ENCODE data around the gene NCKAP5. TPM values are rescaled to one million over a fixed set of nuclear protein-coding genes. Genes with fewer than 3 reads are reported as not detected.

NCKAP5 gene
- total and polyA plus RNA-seq, 2 of the 8 experiments (the other 6 are each of a cell fraction or from before 2014, with no cell fraction given): 0.27 to 0.86 TPM

- DNase-seq (ENCODE audit: low read depth in 1 of 2, low spot score in 2 of 2) (no peak), FAIRE-seq (no peak)
- Histone ChIP-seq H3K14ac (ENCODE audit: insufficient read length) (no peak overlapping the region), H3K9me3 (ENCODE audit: insufficient read depth in 2 of 2, low read depth in 1 of 2, low read length in 1 of 2) (no peaks in the 10 kb centered on the region), H3K79me1 (ENCODE audit: low read depth, low read length) (no peaks in the 10 kb centered on the region), H4K5ac (ENCODE audit: insufficient read length, low read depth, low read length) (no peak overlapping the region), H3K56ac (replicated peaks; ENCODE audit: insufficient read length, low read depth, low read length) (no peak overlapping the region), H3K36me3 (ENCODE audit: control insufficient read depth in 2 of 4, insufficient read depth in 4 of 4, low read length in 3 of 4) (no peaks in the 10 kb centered on the region), H4K8ac (ENCODE audit: extremely low read depth, insufficient read depth, low read length) (no peak overlapping the region), H2BK120ac (replicated peaks; ENCODE audit: low read depth, low read length) (no peak overlapping the region), H3K18ac (ENCODE audit: extremely low read depth, low read length) (no peak overlapping the region), H3K4me2 (ENCODE audit: insufficient read depth in 1 of 2, low read depth in 2 of 2, low read length in 2 of 2) (no peak overlapping the region), H3K4me3 (ENCODE audit: extremely low read depth in 1 of 4, insufficient read depth in 2 of 4, low read depth in 3 of 4, low read length in 4 of 4) (no peak overlapping the region), H2BK15ac (ENCODE audit: low read length) (no peak overlapping the region), H2AFZ (ENCODE audit: low read length) (no peak overlapping the region), H3K4me1 (replicated peaks in 1 of 4; ENCODE audit: control insufficient read depth in 3 of 4, insufficient read depth in 4 of 4, low read length in 3 of 4) (no peaks in the 10 kb centered on the region), H3K4ac (replicated peaks; ENCODE audit: insufficient read length, low read depth, low read length) (no peak overlapping the region), H3K27ac (ENCODE audit: low read depth, low read length) (no peak overlapping the region), H3K27me3 (replicated peaks in 1 of 4; ENCODE audit: control insufficient read depth in 3 of 4, extremely low read depth in 1 of 4, insufficient read depth in 3 of 4, low read length in 3 of 4) (peaks cover 0 to 6% (median 0%) of the 10 kb centered on the region in 4 experiments; a peak in 2 of 7 replicates), H4K91ac (replicated peaks; ENCODE audit: insufficient read length, low read length) (no peak overlapping the region), H2AK5ac (ENCODE audit: low read depth, low read length) (no peak overlapping the region), H2BK12ac (ENCODE audit: low read depth, low read length) (no peak overlapping the region), H3K23ac (ENCODE audit: insufficient read length) (no peak overlapping the region), H3K9ac (replicated peaks in 1 of 4; ENCODE audit: extremely low read depth in 1 of 4, low read depth in 3 of 4, low read length in 3 of 4) (no peak overlapping the region), H3K23me2 (ENCODE audit: low read depth, low read length) (peaks cover 10% of the 10 kb centered on the region; the same call in 1 of the 2 replicates), H2BK20ac (ENCODE audit: low read length) (no peak overlapping the region), H3K79me2 (ENCODE audit: control insufficient read depth in 1 of 2, insufficient read depth in 2 of 2, low read length in 2 of 2) (no peaks in the 10 kb centered on the region), H4K20me1 (replicated peaks in 1 of 2; ENCODE audit: control insufficient read depth in 1 of 2, insufficient read depth in 2 of 2, low read length in 2 of 2) (no peaks in the 10 kb centered on the region), H2BK5ac (ENCODE audit: low read depth, low read length) (no peak overlapping the region)
- CTCF ChIA-PET (ENCODE audit: partially characterized antibody): no interaction called here
- POLR2A ChIA-PET (ENCODE audit: partially characterized antibody): no interaction called here
- 98% methylated on average over 5 of the region's 5 CpGs; no CpG with 5 or more reads in 1 of the 2 experiments for WGBS, 2 experiments (ENCODE audit: extremely low coverage in 1 of 2, insufficient coverage in 1 of 2, insufficient read length in 1 of 2, insufficient replicate concordance in 2 of 2, low coverage in 1 of 2, low lambda C conversion rate in 2 of 2, missing lambda C conversion rate in 1 of 2)
- no peak for TF ChIP-seq SIN3A (conservative IDR thresholded peaks at IDR 0.05 in 1 of 2, IDR thresholded peaks at IDR 0.05 in 1 of 2; ENCODE audit: low read depth in 1 of 2, low read length in 2 of 2)
- TF ChIP-seq SIRT6 (IDR thresholded peaks at IDR 0.05; ENCODE audit: low read length): no peak
- TF ChIP-seq JUN (IDR thresholded peaks at IDR 0.05; ENCODE audit: low read depth, low read length): no peak
- no peak for TF ChIP-seq E2F6 (IDR thresholded peaks at IDR 0.05)
- no peak for TF ChIP-seq EZH2 (IDR thresholded peaks at IDR 0.05; ENCODE audit: low read depth, low read length, severe bottlenecking)
- TF ChIP-seq SP1 (IDR thresholded peaks at IDR 0.05; ENCODE audit: low read depth, low read length): no peak
- TF ChIP-seq CBX5 (IDR thresholded peaks at IDR 0.05; ENCODE audit: low read depth, low read length): no peak
- no peak for TF ChIP-seq CTCF (IDR thresholded peaks at IDR 0.05; ENCODE audit: control extremely low read depth in 1 of 3, insufficient read depth in 1 of 3, low read depth in 1 of 3, low read length in 3 of 3)
- TF ChIP-seq CHD2 (IDR thresholded peaks at IDR 0.05; ENCODE audit: low read length): no peak
- no peak for TF ChIP-seq GTF2F1 (IDR thresholded peaks at IDR 0.05; ENCODE audit: borderline replicate concordance, low read depth, low read length)
- TF ChIP-seq BRCA1 (IDR thresholded peaks at IDR 0.05; ENCODE audit: low read depth, low read length): no peak
Observed at GRCh38 chr2:133270550-133270949, 297.7 kb downstream of the NCKAP5 start.
